H54 (cell line): ENCODE measurements around the gene MAN2B1.
"Not testable (repeated sequence)": the region's sequence is repeated elsewhere in the genome, so short reads cannot be mapped to it uniquely, and the experiment has no call there.

Experiments
- DNase-seq: peaks from one replicate; pipeline ENCODE4 v3.0.0; 2011; ENCODE audit warnings: low spot score, mixed read lengths; ENCODE audit not compliant: insufficient read length
- FAIRE-seq: peaks from 3 replicates; lab custom pipeline; 2011; peaks lifted over from hg19 to GRCh38; lab: Jason Lieb, UNC
- POLR2A ChIP-seq: IDR thresholded peaks from 2 replicates; pipeline ENCODE4 v1.6.1; 2011; ENCODE audit warnings: low read depth, mild to moderate bottlenecking, low read length

The MAN2B1 gene

DNA sequence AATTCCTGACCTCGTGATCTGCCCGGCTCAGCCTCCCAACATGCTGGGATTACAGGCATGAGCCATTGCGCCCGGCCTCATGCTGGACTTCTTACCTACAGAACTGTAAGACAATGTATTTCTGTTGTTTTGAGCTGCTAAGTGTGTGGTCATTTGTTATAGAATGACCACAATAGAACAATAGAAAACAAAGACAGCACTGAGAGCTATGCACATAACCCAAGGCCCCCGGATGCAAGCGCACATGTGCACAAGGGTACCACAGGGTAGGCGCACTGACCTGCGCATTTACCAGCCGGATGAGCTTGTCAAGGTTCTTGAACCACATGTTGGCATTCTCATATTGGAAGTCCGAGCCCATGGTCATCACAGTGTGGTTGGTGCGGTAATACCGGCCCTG, 5.6 kb downstream of the MAN2B1 start:
- FAIRE-seq (no peak), DNase-seq (no peak)
- no peak for TF ChIP-seq POLR2A

DNA sequence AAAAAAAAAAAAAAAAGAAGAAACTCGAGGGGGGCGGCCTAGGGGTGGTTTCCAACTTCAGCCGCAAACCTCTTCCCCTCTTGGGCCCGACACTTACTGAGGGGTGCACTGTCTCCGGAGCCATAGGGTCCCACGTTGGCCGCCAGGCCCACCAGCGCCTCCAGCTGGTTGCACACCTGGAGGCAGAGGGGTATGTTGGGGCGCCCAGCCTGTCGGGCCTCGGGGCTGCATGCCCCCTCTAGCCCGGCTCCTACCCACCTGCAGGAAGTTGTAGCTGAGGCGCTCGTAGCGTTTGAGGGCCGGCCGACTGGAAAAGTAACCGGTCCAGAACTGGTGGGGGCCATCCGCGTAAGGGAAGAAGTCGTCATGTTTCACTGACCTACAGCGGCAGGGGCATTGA, 8.6 kb downstream of the MAN2B1 start:
- FAIRE-seq (no peak), DNase-seq (no peak)
- TF ChIP-seq POLR2A: no peak

GRCh38 chr19:12656899-12657571, 9.5 kb downstream of the MAN2B1 start:
- DNase-seq (no peak), FAIRE-seq (no peak)
- TF ChIP-seq POLR2A: no peak

DNA sequence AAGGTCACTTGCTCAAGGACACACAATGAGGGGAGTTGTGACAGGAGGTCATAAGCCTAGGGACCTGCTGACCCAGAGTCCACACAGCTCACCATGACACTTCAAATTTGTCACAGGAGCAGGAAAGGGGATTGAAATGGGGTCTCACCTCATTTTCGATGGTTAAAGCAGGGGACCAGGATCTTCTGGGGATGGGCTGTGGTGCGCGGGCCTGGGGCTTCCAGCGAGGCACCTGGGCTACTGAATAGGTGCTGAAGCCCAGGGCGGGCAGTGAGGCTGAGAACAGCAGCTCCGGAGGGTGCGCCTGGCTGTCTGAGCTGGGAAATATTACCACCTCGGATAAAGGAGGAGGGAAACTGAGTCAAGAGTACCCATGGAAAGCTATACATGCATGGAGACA, 11.0 kb downstream of the MAN2B1 start:
- no peak for TF ChIP-seq POLR2A
- no peak for DNase-seq
- no peak for FAIRE-seq

- DNase-seq (no peak), FAIRE-seq (no peak)
- no peak for TF ChIP-seq POLR2A
Observed at GRCh38 chr19:12652219-12652618, 14.3 kb downstream of the MAN2B1 start.

DNA sequence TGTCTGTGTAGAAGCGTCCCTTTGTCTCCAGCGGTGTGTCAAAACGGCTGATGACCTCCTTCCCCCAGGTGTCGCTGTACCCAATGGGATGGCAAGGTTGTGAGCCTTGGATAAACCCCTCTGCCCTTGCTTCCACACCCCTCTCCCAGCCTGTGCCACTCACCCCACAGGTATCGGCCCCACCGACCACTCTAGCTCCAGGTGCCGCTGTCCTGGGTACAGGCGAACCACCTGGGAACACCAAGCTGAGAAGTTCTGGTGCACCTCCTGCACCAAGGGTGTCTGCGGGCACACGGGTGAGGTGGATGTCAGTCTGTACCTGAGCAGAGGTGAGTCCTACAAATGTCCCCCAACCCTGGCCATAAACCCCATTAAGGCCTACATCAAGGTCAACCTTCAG, 16.6 kb downstream of the MAN2B1 start:
- no peak for DNase-seq

GRCh38 chr19:12648088-12648487, 18.5 kb downstream of the MAN2B1 start:
- DNase-seq (no peak), FAIRE-seq (no peak)
- no peak for TF ChIP-seq POLR2A

More for the DNA sequence above, 16.6 kb downstream of the MAN2B1 start:
- no peak for FAIRE-seq
- no peak for TF ChIP-seq POLR2A

DNA sequence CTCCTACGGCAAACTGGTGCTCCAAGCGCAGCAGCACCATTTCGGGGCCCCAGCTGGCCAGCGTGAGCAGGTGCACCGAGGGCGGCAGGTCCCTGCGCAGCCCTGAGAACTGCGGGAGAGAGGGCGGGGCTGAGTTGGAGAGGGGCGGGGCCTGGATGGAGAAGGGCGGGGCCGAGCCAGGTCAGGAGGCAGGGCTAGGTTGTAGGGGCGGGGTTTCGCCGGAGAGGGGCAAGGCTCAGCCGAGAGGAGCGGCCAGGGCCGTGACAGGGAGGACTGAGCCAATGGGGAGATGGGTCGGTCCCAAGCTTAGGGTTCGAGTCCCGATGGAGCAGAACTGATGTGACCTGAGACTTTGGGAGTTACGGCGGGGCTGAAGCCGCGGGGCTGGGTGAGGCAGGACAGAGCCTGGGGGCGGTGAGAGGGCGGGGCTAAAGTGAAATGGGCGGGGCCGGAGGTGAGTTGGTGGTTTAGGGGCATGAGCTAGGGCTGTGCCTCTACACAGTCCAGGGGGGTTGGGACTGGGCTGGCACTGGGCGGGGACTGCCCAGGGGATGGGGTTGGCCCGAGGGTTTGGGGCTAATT, 19.0 kb downstream of the MAN2B1 start:
- FAIRE-seq (no peak), DNase-seq (no peak)
- no peak for TF ChIP-seq POLR2A

GRCh38 chr19:12647047-12647446, 19.5 kb downstream of the MAN2B1 start:
- FAIRE-seq (no peak), DNase-seq (no peak)
- TF ChIP-seq POLR2A: no peak

DNA sequence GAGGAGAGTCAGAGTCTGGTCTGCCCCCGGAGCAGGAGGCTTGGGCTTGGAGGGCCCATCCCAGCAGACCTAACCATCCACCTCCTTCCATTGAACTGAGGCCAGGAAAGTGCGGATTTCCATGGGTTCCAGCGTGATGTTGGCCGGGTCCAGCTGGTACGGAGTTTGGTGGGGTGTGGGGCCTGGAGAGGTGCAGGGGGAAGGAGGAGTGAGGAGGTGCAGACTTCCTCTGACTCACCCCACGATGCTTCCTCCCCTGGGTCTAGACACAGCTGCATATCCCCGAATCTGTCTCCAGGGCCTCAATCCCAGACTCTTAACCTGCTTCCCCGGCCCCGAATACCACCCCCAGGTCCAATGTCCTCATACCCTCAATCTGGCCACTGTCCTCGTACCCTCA, 20.0 kb downstream of the MAN2B1 start:
- FAIRE-seq (no peak), DNase-seq (no peak)

GRCh38 chr19:12643716-12644115, 22.8 kb downstream of the MAN2B1 start:
- FAIRE-seq, DNase-seq: not testable (repeated sequence)

More for the DNA sequence above, 20.0 kb downstream of the MAN2B1 start:
- TF ChIP-seq POLR2A: no peak

GRCh38 chr19:12642506-12642905, 24.0 kb downstream of the MAN2B1 start:
- FAIRE-seq (no peak), DNase-seq (no peak)
- no peak for TF ChIP-seq POLR2A

- FAIRE-seq: no peak
- DNase-seq: no peak
- no peak for TF ChIP-seq POLR2A
Observed at GRCh38 chr19:12641456-12641855, 25.1 kb downstream of the MAN2B1 start.

DNA sequence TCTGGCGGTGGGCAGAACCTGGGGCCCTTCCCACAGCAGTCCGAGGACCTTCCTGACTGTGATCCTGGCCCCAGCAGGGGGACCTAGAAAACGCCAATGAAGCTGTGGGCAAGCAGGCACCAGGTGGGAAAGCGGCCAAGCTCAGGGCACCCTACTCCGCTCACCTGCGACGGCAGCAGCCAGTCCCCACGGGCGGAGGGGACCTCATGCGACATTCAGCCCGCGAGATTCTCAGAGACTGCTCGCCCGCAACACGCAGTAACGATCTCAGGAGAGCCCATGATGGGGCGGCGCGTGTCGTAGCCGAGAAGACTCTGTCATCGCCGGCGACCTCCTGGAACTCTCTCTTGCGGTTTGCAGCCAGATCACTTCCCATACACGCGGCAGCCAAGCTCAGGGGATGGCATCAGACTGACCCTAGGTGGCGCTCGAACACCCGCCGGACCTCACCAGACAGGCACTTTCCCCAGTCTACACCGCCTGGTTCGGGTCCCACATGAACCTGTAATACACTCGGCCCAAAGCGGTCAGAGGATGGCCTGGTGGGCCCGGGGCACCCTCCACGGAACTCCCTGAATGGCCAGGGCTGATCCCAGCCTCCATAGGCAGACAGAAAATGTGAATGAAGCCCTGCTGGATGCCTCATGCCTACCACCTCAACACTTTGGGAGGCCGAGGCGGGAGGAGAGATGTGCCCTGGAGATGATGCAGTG, 26.5 kb downstream of the MAN2B1 start:
- no peak for TF ChIP-seq POLR2A
- DNase-seq (peak; percentile 81), FAIRE-seq (no peak)
